Measurements from ENCODE around the gene MBNL2. TPM values are rescaled to one million over a fixed set of nuclear protein-coding genes. Genes with fewer than 3 reads are reported as not detected.
A peak's percentile ranks its signal among the peaks of the same experiment; 100 is the strongest.

The MBNL2 gene
- polyA plus RNA-seq, 1 experiment: 27.4 TPM

DNA sequence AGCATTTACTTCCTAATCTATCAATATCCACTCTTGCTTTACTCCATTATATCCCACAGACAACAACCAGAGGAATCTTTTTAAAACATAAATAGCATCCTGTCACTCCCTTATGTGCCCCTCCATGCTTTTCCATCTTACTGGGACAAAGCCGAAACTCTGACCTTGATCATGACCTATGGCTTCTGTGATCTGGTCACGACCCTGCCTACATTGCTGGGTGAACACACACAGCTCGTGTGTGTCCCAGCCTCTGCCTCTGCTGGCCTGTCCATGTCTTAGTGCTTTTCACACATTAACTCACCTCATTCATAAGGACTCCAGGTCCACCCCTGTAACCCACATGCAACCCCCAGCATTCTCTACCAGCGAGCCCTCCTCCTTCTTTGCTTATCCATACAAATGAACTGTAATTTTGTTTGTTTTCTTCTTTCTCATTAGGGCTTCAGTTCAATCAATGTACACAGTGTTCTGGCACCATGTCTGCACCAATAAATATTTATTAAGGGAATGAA, 115.9 kb downstream of the MBNL2 start:
- CTCF ChIA-PET: interaction anchor here (0.8 kb wide), 1 partner anchor 11 kb away, joined by 3 read pairs; no protein-coding TSS in a partner anchor
- Histone ChIP-seq H3K4me3 (ENCODE audit: low read depth, low read length) (no peak overlapping the region), H3K36me3 (ENCODE audit: control insufficient read depth, insufficient read depth, low read length) (peaks cover 2% of the 10 kb centered on the region), H3K27me3 (ENCODE audit: control insufficient read depth, insufficient read depth, low read length) (no peaks in the 10 kb centered on the region)
- DNase-seq (ENCODE audit: low read depth): no peak
- POLR2A ChIA-PET: no interaction called here
- no peak for TF ChIP-seq CTCF (IDR thresholded peaks at IDR 0.05; ENCODE audit: insufficient read depth, low read depth, low read length)

- no peak for TF ChIP-seq CTCF (IDR thresholded peaks at IDR 0.05; ENCODE audit: insufficient read depth, low read depth, low read length)
- POLR2A ChIA-PET: no interaction called here
- CTCF ChIA-PET: no interaction called here
- Histone ChIP-seq H3K36me3 (ENCODE audit: control insufficient read depth, insufficient read depth, low read length) (peaks cover 2% of the 10 kb centered on the region), H3K27me3 (ENCODE audit: control insufficient read depth, insufficient read depth, low read length) (no peaks in the 10 kb centered on the region), H3K4me3 (ENCODE audit: low read depth, low read length) (no peak overlapping the region)
- DNase-seq (ENCODE audit: low read depth): no peak
Measured at GRCh38 chr13:97338571-97338970, 116.4 kb downstream of the MBNL2 start.

GRCh38 chr13:97339019-97339987, 117.2 kb downstream of the MBNL2 start:
- Histone ChIP-seq H3K36me3 (ENCODE audit: control insufficient read depth, insufficient read depth, low read length) (peaks cover 2% of the 10 kb centered on the region), H3K27me3 (ENCODE audit: control insufficient read depth, insufficient read depth, low read length) (no peaks in the 10 kb centered on the region), H3K4me3 (ENCODE audit: low read depth, low read length) (no peak overlapping the region)
- no peak for TF ChIP-seq CTCF (IDR thresholded peaks at IDR 0.05; ENCODE audit: insufficient read depth, low read depth, low read length)
- peak; percentile 75 for DNase-seq (ENCODE audit: low read depth)
- POLR2A ChIA-PET: interaction anchor here (0.5 to 0.6 kb wide), 2 partner anchors 213 to 215 kb away, joined by 3 to 5 read pairs; no protein-coding TSS in a partner anchor
- CTCF ChIA-PET: interaction anchor here (1.2 to 6.6 kb wide), 2 partner anchors 19 to 229 kb away, joined by 3 to 68 read pairs; no protein-coding TSS in a partner anchor

DNA sequence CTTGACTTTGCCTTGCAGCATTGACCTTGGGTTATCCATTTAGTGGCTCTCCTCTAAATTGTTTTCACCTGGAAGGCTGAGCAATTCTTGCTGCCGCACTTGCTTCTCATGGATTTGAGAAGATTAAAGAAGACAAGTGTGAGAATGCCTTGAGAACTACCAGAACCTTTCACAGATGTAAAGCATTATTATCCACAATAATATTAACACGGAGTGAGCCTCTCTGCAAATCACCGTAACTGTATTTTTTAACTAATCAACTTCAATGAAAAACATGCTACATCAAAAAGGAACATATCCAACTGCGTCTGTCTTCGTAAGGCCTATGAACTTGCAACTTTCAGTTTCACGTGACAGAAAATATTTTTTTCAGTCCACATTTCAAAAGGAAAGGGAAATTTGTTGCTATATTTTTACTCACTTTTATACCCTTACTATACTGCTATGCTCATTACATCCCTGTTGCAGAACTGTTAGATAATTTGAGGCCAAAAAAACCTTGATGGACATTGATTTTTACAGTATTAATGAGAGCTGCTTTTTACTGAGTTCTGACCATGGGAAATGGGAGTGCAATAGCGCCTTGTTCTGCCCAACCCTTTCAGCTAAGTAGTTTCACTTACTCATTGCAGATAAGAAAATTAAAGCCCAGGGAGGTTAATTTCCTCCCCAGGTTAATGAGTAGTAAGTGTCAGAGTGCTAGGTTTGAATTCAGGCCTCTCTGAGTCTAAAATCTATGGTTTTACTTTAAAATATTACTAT, 118.0 kb downstream of the MBNL2 start:
- no peaks in the 10 kb centered on the region for H3K27me3 ChIP-seq (ENCODE audit: control insufficient read depth, insufficient read depth, low read length)
- POLR2A ChIA-PET: interaction anchor here (0.6 kb wide), 1 partner anchor 104 kb away, joined by 4 read pairs; no protein-coding TSS in a partner anchor
- CTCF ChIA-PET: interaction anchor here (1.2 to 6.6 kb wide), 2 partner anchors 19 to 230 kb away, joined by 3 to 68 read pairs; no protein-coding TSS in a partner anchor
- H3K36me3 ChIP-seq (ENCODE audit: control insufficient read depth, insufficient read depth, low read length): peaks cover 2% of the 10 kb centered on the region
- no peak for DNase-seq (ENCODE audit: low read depth)
- no peak overlapping the region for H3K4me3 ChIP-seq (ENCODE audit: low read depth, low read length)
- no peak for TF ChIP-seq CTCF (IDR thresholded peaks at IDR 0.05; ENCODE audit: insufficient read depth, low read depth, low read length)
